ENCODE results near the gene VTI1A.

VTI1A gene

GRCh38 chr10:112639298-112639697 lies 192.3 kb downstream of the VTI1A start:
- DNase-seq (ENCODE audit: low read depth in 2 of 2), result no peak

GRCh38 chr10:112640638-112641037 lies 193.6 kb downstream of the VTI1A start:
- DNase-seq (ENCODE audit: low read depth in 2 of 2), result no peak

DNA sequence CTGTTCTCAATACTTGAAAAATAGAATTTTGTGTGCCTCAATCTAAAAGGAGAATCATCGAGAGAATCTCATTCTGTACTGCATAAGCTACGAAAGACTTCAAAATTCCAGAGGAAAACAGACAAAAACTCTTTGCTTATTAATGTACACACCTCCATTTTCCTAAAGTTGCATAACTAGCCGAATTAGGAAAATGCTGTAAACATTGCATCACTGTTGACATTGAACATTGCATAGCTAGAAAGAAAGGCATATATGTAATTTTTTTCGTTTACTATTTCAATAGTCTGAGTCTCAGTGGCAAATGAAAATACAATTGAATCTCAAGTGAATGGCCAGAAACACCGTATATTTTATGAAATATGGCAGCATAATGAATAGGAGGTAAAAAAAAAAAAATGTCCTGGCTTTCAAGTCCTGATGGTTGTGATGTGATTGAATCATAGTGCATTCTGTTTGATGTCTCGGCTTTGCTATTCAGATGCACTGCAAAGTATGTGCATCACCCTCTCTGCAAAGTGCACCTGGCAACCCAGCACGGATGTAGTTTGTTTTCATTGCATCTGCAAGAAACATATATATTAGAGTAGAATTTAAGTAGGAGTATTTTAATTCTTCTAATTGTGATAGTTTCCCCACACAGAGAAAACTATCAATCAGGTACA lies 196.7 kb downstream of the VTI1A start:
- no peak for DNase-seq (ENCODE audit: low read depth in 2 of 2)

DNA sequence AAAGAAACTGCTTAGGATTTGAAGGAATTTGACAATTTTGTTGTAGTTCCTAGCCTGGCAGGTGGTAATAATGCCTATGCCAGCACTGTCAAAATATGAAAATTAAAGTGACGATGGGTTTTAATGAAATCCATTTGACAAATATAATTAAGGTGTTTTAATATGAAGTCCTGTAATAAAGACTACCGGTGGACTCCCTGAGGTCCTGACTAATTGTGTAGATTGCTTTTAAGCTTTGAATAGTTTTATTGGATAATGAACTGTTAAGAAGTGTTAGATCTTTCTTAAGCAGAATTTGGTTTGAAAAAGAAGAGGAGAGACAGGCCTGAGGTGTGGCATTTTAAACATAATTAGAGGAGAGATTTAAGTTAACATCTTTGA lies 197.2 kb downstream of the VTI1A start:
- no peak for DNase-seq (ENCODE audit: low read depth in 2 of 2)

DNA sequence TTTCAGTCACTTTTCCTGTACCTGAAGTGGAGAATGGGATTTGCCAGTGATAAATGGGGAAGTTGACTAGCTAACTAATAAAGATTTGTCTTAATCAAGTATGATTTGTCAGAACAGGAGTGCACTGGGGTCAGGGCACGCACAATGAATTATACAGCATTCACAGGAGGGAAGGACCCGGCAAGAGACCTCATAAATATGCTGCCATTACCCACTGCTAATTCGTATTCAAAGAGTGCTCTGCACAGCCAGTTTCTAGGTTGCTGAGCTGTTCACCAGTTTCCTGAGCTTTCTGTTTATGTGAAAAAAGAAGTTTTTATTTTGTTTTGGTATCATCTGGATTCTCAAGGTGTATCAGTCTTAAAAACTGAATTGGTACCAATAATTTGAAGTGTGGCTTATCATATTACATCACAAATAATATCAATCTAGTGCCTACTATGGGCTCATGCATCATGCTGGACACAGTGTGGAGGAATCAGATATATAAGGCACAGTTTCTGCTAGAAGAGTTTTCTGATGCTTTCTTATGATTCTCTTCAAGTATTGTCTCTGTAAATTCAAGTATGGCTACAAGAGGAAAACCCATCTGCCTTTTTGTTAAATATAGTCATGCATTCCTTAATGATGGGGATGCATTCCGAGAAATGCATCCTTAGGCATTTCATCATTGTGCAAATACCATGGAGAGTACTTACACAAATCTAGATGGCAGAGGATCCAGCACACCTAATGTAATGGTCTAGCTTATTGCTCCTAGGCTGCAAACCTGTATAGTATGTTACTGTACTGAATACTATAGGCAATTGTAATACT lies 202.2 kb downstream of the VTI1A start:
- DNase-seq (ENCODE audit: low read depth in 2 of 2), result no peak

GRCh38 chr10:112649822-112650152 lies 202.8 kb downstream of the VTI1A start:
- no peak for DNase-seq (ENCODE audit: low read depth in 2 of 2)

DNA sequence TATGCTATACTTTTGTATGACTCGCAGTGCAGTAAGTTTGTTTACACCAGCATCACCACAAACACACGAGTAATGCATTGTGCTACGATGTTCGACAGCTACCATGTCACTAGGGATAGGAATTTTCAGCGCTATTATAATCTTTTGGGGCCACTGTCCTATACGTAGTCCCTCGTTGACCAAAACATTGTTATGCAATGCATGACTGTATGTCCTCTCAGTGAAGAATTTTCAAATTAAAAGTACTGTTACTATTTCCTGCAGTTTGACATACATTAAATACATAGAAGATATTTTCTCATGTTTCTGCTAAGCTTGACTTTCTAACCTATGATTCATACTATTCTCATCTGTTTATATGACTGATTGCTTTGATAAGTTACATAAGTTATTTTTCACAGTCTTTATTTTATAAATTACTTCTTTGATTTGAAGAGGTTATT lies 203.6 kb downstream of the VTI1A start:
- no peak for DNase-seq (ENCODE audit: low read depth in 2 of 2)

DNA sequence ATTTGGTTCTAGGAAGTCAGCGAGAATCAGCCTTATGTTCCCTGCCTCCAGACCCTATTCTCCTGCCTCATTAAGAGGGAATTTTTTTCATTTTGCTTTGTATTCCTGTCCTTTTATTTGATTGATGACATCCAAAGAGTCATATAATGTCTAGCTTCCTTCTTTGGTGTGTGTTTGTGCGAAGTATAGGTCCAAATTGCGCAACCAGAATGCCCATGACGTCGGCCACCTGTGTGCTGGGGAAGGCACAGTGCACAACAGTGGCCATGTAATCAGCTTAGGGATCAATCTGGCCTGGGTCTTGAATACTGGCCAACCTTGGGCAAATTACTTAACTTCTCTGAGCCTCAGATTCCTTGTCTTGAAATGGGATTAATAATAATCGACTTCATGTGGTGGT lies 206.2 kb downstream of the VTI1A start:
- DNase-seq (ENCODE audit: low read depth in 2 of 2), result no peak

DNA sequence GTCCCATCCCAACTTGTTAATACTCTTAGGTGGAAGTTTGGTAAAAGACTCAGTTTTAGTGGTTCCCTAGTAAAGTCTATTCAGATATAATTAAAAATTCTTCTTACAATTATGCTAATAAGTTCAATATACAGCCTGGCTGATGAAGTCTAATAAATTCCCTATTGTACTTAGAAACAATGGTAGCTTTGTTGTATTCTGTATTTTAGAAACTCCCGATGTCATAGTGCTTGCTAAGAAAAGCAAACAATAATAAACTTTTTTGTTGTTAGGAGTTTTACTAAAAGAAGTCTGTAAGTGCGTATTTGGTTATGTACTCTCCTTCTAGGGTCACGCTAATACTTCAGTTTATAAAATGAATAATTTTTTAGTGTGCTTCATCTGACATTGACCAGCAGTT lies 206.8 kb downstream of the VTI1A start:
- DNase-seq (ENCODE audit: low read depth in 2 of 2), result no peak

DNA sequence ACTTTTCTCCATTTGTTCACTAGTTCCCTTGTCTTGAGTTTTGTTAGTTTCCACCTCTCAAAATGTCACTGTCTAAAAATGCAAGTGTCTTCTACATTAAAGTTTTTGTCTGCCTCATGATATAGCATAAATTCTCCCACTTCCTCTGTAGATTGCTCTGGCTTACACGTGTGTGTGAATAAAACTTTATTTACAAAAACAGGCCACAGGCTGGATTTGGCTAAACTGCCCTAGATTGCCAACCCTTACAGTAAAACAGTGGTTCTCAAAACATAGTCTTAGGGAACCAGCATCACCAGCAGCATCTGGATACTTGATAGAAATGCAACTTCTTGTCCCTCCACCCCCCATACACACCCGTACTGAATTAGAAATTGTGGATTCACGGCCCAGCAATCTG lies 207.8 kb downstream of the VTI1A start:
- DNase-seq (ENCODE audit: low read depth in 2 of 2), result no peak

GRCh38 chr10:112655722-112656121 lies 208.7 kb downstream of the VTI1A start:
- no peak for DNase-seq (ENCODE audit: low read depth in 2 of 2)

- DNase-seq (ENCODE audit: low read depth in 2 of 2), result no peak
Observed at GRCh38 chr10:112658465-112658864, 211.4 kb downstream of the VTI1A start.

DNA sequence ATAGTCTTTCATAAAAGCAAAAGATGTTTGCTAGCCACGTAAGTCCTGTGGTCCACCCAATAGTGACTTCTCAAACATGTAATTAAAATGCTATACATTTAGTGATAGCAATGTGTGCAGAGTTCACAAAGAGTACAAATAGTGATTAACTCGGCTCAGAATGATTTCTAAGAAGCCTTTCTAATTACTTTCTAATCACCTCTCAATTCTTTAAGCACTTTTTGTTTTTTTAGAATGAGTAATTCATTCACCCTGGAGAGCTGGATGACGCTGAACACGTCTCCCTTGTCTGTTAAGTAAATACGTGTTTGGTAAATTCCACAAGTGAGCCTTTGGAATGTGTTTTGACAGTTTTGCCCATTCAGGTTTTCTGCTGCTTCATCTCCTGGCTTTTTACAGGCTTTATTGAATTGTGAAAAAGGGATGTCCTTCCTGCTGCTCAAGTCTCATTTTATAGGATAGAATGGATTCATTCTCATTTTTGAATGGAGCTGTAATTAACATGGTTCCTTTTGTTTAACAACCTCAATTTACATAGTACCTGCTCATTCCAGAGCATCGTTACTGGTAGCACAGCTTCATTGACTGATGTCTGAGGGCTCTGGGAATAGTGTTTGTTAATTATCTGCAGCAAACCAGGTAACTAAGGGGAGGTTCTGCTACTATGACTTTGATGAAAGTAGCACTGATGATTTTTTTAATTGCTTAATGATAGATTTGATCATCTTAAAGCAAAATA lies 212.1 kb downstream of the VTI1A start:
- no peak for DNase-seq (ENCODE audit: low read depth in 2 of 2)

DNA sequence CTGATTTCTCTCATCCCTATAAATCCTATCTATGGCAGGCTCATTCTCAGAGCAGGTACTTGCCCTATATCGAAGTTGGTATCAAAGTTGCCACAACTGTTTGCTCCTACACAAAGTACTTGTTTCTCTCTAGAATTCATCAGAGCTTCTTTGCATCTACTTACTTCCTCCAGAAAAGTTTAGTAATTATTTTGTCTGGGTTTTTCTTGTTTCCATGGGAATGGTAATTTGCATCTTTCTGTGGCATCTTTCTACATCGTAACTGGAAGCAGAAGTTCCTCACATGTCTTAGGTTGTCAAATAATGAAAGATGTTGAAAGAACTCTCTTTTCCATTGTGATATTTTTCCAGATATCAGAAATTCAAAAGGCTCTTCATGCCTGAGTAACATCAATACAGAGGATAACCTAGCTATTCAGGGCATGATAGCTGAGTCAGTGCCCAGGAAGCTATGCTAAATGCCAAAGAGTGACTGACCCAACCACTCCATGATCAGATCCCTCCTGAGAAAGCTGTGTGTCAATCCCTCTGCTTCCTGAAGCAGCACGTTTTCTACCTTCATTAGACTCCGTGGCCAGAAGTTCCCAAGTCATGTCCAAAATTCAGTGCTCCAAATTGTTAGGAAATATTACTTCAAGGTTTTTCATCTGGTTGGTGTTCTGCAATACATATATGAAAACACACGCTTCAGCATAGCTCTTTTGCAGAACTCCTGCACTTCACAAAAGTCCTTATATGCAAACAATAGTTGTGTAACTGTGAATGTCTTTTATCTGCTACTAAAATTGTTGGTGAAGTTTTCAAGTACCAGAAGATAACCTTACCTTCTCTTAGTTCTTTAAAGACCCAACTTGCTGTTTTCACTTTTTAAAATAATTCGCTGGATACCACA lies 216.5 kb downstream of the VTI1A start:
- no peak for DNase-seq (ENCODE audit: low read depth in 2 of 2)

DNA sequence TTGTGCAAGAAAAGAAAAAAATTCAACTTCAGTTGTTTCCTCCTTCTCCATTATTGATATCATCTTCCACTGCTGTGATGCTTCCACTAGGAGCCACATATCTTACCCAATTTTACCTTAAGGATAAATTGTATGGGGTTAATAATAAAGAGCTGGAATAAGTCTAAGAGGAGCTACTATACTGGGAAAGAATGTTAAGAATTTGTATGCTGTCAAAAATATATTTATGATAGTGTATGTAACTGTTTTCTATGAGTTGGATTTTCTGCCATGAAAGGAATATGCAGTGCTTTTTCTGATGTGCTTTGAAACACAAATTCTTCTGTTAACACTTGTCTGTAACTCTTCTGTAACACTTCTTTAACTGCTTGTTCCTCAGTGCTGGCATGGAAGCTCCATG lies 219.1 kb downstream of the VTI1A start:
- no peak for DNase-seq (ENCODE audit: low read depth in 2 of 2)

GRCh38 chr10:112669989-112670388 lies 223.0 kb downstream of the VTI1A start:
- DNase-seq (ENCODE audit: low read depth in 2 of 2), result no peak

DNA sequence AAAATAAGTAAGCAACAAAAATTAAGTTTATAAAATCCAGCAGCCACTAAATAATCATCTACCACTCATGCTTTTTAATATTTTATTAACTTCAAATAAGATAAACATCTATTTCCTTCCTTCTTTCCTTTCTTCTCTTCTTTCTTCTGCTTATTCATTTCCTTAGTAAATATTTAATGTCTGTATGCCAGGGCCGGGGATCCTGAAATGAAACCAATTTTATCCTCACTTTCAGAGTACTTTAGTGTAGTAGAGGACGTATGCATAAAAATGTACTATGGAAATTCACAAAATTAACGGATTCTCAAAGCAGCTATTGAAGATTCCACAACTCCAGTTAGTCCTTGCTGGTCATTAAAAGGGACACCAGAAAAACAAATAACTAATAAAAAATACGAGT lies 224.7 kb downstream of the VTI1A start:
- no peak for DNase-seq (ENCODE audit: low read depth in 2 of 2)

DNA sequence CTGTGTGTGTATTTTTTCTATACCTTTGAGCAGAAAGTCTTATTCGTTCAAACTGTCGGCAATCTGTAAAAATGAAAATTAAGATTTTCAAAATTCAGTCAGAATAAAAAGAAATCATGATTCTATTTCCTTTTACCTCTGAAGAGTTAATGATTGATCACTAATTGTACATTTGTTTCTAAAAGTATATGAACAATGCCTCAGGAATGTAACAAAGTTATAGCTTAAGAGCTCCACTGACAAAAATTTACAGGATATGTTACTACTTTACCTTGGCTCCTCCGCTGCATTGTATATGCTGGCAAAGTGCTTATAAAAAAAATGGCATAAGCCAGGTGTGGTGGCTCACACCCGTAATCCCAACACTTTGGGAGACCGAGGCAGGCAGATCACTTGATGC lies 225.7 kb downstream of the VTI1A start:
- no peak for DNase-seq (ENCODE audit: low read depth in 2 of 2)

GRCh38 chr10:112675560-112676083 lies 228.6 kb downstream of the VTI1A start:
- no peak for DNase-seq (ENCODE audit: low read depth in 2 of 2)

- no peak for DNase-seq (ENCODE audit: low read depth in 2 of 2)
Observed at GRCh38 chr10:112677689-112678088, 230.7 kb downstream of the VTI1A start.

GRCh38 chr10:112678581-112678980 lies 231.6 kb downstream of the VTI1A start:
- DNase-seq (ENCODE audit: low read depth in 2 of 2), result no peak

DNA sequence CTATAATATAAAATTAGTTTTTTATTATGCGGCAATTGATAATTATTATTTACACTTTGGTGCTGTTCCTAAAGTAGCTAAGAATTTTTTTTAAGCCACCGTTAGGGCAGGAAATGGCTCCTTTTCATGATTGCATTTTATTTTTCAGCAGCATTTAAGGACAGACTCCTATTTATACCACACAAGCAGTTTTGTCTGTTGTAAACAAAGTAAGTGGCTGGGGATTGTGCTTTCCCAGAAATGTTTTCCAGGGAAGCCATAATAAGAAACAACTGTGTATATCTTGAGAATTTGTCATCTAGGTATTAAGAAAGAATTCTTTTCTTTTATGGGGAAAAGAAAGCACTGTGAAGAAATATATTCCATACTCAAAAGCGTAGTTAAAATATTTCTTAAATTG lies 232.0 kb downstream of the VTI1A start:
- DNase-seq (ENCODE audit: low read depth in 2 of 2), result no peak

Data from stimulated activated CD4-positive, alpha-beta T cell treated with anti-CD3 and anti-CD28 coated beads, Interleukin-12 subunit alpha, Interleukin-12 subunit beta, amount 100 ng/mL, for 24 hours (primary cell).